ENCODE results near the gene COMMD9.

The COMMD9 gene

GRCh38 chr11:36270701-36271100, 18.5 kb downstream of the COMMD9 start:
- Histone ChIP-seq H3K9me3 (ENCODE audit: control insufficient read depth, insufficient read depth, low read length) (no peaks in the 10 kb centered on the region), H3K9ac (ENCODE audit: low read depth, low read length) (no peak overlapping the region), H3K4me3 (ENCODE audit: low read depth, low read length) (no peak overlapping the region), H3K4me1 (ENCODE audit: control insufficient read depth, insufficient read depth, low read length) (no peaks in the 10 kb centered on the region), H3K36me3 (ENCODE audit: control insufficient read depth, insufficient read depth, low read length) (no peaks in the 10 kb centered on the region; the same call in 1 of the 2 replicates), H3K27me3 (ENCODE audit: control insufficient read depth, insufficient read depth, low read length) (no peaks in the 10 kb centered on the region), H3K27ac (ENCODE audit: low read depth, low read length) (no peak overlapping the region)

DNA sequence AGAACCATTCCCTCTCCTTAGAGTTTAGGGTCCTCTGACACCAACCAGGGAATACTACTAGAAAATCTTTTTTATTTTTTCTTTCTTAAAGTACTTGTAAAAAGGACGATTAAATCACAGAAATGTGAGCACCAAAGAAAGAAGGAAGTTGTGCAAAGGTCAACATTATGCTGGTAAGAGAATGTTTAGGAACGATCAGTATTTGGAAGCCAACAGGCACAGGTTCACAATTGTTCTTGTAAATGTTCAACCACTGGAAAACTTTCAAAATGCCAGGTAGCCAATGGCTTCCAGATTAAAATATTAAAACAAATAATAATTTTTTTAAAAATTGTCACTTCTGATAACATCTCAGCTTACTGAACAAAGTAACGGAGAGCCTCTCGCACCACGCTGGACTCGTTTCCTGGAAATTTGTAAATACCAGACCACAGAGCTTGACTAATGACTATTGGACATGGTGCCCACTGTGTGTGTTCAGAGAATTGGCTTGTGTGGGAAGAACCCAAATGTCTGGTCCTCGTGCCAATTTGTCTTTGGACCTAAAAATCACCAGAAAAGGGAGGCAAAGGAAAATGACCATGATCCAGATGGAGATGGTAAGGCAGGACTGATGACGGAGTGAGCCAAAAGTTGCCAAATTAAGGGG, 20.8 kb downstream of the COMMD9 start:
- H3K27me3 ChIP-seq (ENCODE audit: control insufficient read depth, insufficient read depth, low read length) = no peaks in the 10 kb centered on the region
- H3K36me3 ChIP-seq (ENCODE audit: control insufficient read depth, insufficient read depth, low read length) = no peaks in the 10 kb centered on the region
- no peaks in the 10 kb centered on the region for H3K4me1 ChIP-seq (ENCODE audit: control insufficient read depth, insufficient read depth, low read length)
- no peak overlapping the region for H3K9ac ChIP-seq (ENCODE audit: low read depth, low read length)
- H3K4me3 ChIP-seq (ENCODE audit: low read depth, low read length) = no peak overlapping the region
- no peaks in the 10 kb centered on the region for H3K9me3 ChIP-seq (ENCODE audit: control insufficient read depth, insufficient read depth, low read length)
- H3K27ac ChIP-seq (ENCODE audit: low read depth, low read length) = no peak overlapping the region

GRCh38 chr11:36266767-36267166, 22.5 kb downstream of the COMMD9 start:
- Histone ChIP-seq H3K4me3 (ENCODE audit: low read depth, low read length) (no peak overlapping the region), H3K27ac (ENCODE audit: low read depth, low read length) (no peak overlapping the region), H3K4me1 (ENCODE audit: control insufficient read depth, insufficient read depth, low read length) (no peaks in the 10 kb centered on the region), H3K9me3 (ENCODE audit: control insufficient read depth, insufficient read depth, low read length) (no peaks in the 10 kb centered on the region), H3K9ac (ENCODE audit: low read depth, low read length) (no peak overlapping the region), H3K36me3 (ENCODE audit: control insufficient read depth, insufficient read depth, low read length) (no peaks in the 10 kb centered on the region), H3K27me3 (ENCODE audit: control insufficient read depth, insufficient read depth, low read length) (no peaks in the 10 kb centered on the region)

GRCh38 chr11:36265793-36266628, 23.2 kb downstream of the COMMD9 start:
- H3K36me3 ChIP-seq (ENCODE audit: control insufficient read depth, insufficient read depth, low read length) = no peaks in the 10 kb centered on the region
- H3K27ac ChIP-seq (ENCODE audit: low read depth, low read length) = no peak overlapping the region
- no peak overlapping the region for H3K4me3 ChIP-seq (ENCODE audit: low read depth, low read length)
- H3K9me3 ChIP-seq (ENCODE audit: control insufficient read depth, insufficient read depth, low read length) = no peaks in the 10 kb centered on the region
- H3K27me3 ChIP-seq (ENCODE audit: control insufficient read depth, insufficient read depth, low read length) = no peaks in the 10 kb centered on the region
- no peak overlapping the region for H3K9ac ChIP-seq (ENCODE audit: low read depth, low read length)
- H3K4me1 ChIP-seq (ENCODE audit: control insufficient read depth, insufficient read depth, low read length) = no peaks in the 10 kb centered on the region

DNA sequence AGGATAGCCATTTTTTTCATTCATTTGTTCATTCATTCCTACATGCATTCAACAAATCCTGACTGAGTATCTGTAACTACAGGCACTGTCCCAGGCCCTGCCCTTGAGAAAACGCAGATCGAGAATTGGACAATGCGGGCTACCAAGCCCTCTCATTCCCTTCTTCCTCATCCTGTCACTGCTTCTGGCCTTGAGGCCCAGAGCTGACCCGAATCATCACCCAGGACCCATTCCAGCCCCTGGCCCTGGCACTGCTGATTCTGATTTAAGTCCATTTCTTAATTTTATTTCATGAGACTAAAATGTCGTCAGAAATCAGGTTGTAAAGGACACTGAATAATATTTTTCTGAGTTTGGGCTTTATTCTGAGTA, 24.3 kb downstream of the COMMD9 start:
- no peak overlapping the region for H3K4me3 ChIP-seq (ENCODE audit: low read depth, low read length)
- no peaks in the 10 kb centered on the region for H3K36me3 ChIP-seq (ENCODE audit: control insufficient read depth, insufficient read depth, low read length)
- H3K9me3 ChIP-seq (ENCODE audit: control insufficient read depth, insufficient read depth, low read length) = no peaks in the 10 kb centered on the region
- no peak overlapping the region for H3K27ac ChIP-seq (ENCODE audit: low read depth, low read length)
- no peaks in the 10 kb centered on the region for H3K4me1 ChIP-seq (ENCODE audit: control insufficient read depth, insufficient read depth, low read length)
- H3K27me3 ChIP-seq (ENCODE audit: control insufficient read depth, insufficient read depth, low read length) = no peaks in the 10 kb centered on the region
- H3K9ac ChIP-seq (ENCODE audit: low read depth, low read length) = no peak overlapping the region

GRCh38 chr11:36264011-36264972, 24.9 kb downstream of the COMMD9 start:
- no peak overlapping the region for H3K9ac ChIP-seq (ENCODE audit: low read depth, low read length)
- H3K4me3 ChIP-seq (ENCODE audit: low read depth, low read length) = no peak overlapping the region
- no peaks in the 10 kb centered on the region for H3K36me3 ChIP-seq (ENCODE audit: control insufficient read depth, insufficient read depth, low read length)
- no peaks in the 10 kb centered on the region for H3K4me1 ChIP-seq (ENCODE audit: control insufficient read depth, insufficient read depth, low read length)
- no peaks in the 10 kb centered on the region for H3K9me3 ChIP-seq (ENCODE audit: control insufficient read depth, insufficient read depth, low read length)
- H3K27ac ChIP-seq (ENCODE audit: low read depth, low read length) = no peak overlapping the region
- H3K27me3 ChIP-seq (ENCODE audit: control insufficient read depth, insufficient read depth, low read length) = no peaks in the 10 kb centered on the region

DNA sequence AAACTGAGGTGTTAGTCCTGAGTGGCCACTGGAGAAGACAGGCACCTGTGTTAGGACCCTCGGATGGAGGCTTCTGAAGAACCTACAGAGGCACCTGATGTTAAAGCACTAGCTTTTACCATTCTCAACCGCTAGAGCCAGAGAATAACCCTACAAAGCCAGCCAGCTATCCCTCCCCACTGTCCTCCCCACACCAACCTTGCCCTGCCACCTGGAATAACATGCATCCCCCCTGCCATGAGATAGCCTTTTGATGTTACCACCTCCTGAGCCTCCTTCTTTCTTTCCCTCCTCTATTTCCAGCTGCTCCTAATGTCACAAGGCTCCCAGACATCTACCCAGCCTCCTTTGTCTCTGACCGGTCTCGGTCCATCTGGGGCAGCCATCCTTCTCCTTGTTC, 28.1 kb downstream of the COMMD9 start:
- no peak overlapping the region for H3K4me3 ChIP-seq (ENCODE audit: low read depth, low read length)
- H3K4me1 ChIP-seq (ENCODE audit: control insufficient read depth, insufficient read depth, low read length) = no peaks in the 10 kb centered on the region
- no peaks in the 10 kb centered on the region for H3K36me3 ChIP-seq (ENCODE audit: control insufficient read depth, insufficient read depth, low read length)
- peaks cover 3% of the 10 kb centered on the region; the same call in 1 of the 2 replicates for H3K27me3 ChIP-seq (ENCODE audit: control insufficient read depth, insufficient read depth, low read length)
- no peak overlapping the region for H3K27ac ChIP-seq (ENCODE audit: low read depth, low read length)
- no peak overlapping the region for H3K9ac ChIP-seq (ENCODE audit: low read depth, low read length)
- no peaks in the 10 kb centered on the region for H3K9me3 ChIP-seq (ENCODE audit: control insufficient read depth, insufficient read depth, low read length)

DNA sequence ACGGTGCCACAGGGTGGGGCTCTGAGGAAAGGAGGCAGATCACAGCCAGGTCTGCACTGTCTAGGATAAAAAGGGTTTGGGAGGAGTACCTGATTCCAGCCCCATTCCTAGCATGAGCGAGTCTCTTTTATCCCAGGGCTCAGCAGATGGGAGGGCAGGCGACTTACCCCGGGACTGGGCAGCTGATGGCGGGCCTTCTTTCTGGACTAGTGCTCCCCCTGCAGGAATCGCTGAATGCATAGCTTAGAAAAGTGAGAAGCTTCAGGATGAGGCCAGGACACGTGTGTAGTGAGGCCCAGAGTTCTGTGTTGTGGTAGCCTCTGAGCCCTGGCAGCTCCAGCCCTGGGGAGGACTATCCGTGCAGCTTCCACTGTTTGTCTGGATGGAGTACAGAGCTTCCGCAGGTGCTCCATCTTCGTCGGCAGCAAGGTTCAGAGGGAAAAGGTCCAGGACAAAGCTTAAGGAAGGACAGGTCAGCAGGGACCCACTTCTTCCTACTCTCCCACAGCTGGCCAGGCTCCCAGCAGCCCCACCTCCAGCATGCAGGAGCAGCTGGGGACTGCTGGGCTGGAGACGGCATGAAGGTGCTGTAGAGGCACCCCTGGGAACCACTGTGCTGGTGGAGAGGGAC, 30.4 kb downstream of the COMMD9 start:
- H3K9ac ChIP-seq (ENCODE audit: low read depth, low read length) = no peak overlapping the region
- no peak overlapping the region for H3K27ac ChIP-seq (ENCODE audit: low read depth, low read length)
- H3K4me1 ChIP-seq (ENCODE audit: control insufficient read depth, insufficient read depth, low read length) = no peaks in the 10 kb centered on the region
- H3K27me3 ChIP-seq (ENCODE audit: control insufficient read depth, insufficient read depth, low read length) = peaks cover 3% of the 10 kb centered on the region; the same call in 1 of the 2 replicates
- H3K4me3 ChIP-seq (ENCODE audit: low read depth, low read length) = no peak overlapping the region
- no peaks in the 10 kb centered on the region for H3K9me3 ChIP-seq (ENCODE audit: control insufficient read depth, insufficient read depth, low read length)
- H3K36me3 ChIP-seq (ENCODE audit: control insufficient read depth, insufficient read depth, low read length) = no peaks in the 10 kb centered on the region

DNA sequence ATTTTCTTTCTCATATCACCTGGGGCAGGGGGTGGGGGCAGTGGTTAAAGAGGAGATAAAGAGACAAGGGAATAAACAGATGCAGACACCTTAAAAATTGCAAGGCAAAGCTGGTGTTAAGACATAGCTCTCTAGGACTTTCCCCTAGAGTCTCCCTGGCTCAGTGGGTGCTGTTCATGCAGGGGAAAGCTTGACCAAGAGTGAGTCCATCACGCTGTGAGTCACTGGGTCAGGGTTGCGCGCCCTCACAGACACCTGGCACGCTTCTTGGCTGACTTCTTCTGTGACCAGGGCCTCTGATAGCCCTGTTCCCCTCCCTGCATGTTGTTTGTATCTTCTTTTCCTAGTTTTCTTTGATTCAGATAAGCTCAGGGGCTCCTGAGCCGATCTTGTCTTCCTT, 31.9 kb downstream of the COMMD9 start:
- Histone ChIP-seq H3K27me3 (ENCODE audit: control insufficient read depth, insufficient read depth, low read length) (peaks cover 3% of the 10 kb centered on the region; the same call in 1 of the 2 replicates), H3K4me3 (ENCODE audit: low read depth, low read length) (no peak overlapping the region), H3K27ac (ENCODE audit: low read depth, low read length) (no peak overlapping the region), H3K9me3 (ENCODE audit: control insufficient read depth, insufficient read depth, low read length) (no peaks in the 10 kb centered on the region), H3K9ac (ENCODE audit: low read depth, low read length) (no peak overlapping the region), H3K36me3 (ENCODE audit: control insufficient read depth, insufficient read depth, low read length) (no peaks in the 10 kb centered on the region), H3K4me1 (ENCODE audit: control insufficient read depth, insufficient read depth, low read length) (no peaks in the 10 kb centered on the region)

- no peak overlapping the region for H3K27ac ChIP-seq (ENCODE audit: low read depth, low read length)
Observed at GRCh38 chr11:36254713-36255112, 34.5 kb downstream of the COMMD9 start.

More at GRCh38 chr11:36254713-36255112, 34.5 kb downstream of the COMMD9 start:
- Histone ChIP-seq H3K9ac (ENCODE audit: low read depth, low read length) (no peak overlapping the region), H3K9me3 (ENCODE audit: control insufficient read depth, insufficient read depth, low read length) (no peaks in the 10 kb centered on the region), H3K4me3 (ENCODE audit: low read depth, low read length) (no peak overlapping the region), H3K36me3 (ENCODE audit: control insufficient read depth, insufficient read depth, low read length) (no peaks in the 10 kb centered on the region), H3K4me1 (ENCODE audit: control insufficient read depth, insufficient read depth, low read length) (no peaks in the 10 kb centered on the region), H3K27me3 (ENCODE audit: control insufficient read depth, insufficient read depth, low read length) (peaks cover 3% of the 10 kb centered on the region; the same call in 1 of the 2 replicates)

Data from HUES48 (cell line).